Stimulated activated CD4-positive, alpha-beta T cell treated with anti-CD3 and anti-CD28 coated beads, Interleukin-12 subunit alpha, Interleukin-12 subunit beta, amount 100 ng/mL, for 48 hours (primary cell): ENCODE results near the gene EARS2.
"Not testable (repeated sequence)": the region's sequence is repeated elsewhere in the genome, so short reads cannot be mapped to it uniquely, and the experiment has no call there.

Source experiments
- DNase-seq, 3 donors: peaks; one replicate each; pipeline ENCODE4 v3.0.0-alpha.2; 2020; ENCODE audit warnings: low read depth in 2 of 3, low spot score in 1 of 3

The EARS2 gene

GRCh38 chr16:23485257-23485614 is 71.9 kb downstream of the EARS2 start:
- no peak for DNase-seq

GRCh38 chr16:23484510-23485256 is 72.5 kb downstream of the EARS2 start:
- DNase-seq: no peak

DNA sequence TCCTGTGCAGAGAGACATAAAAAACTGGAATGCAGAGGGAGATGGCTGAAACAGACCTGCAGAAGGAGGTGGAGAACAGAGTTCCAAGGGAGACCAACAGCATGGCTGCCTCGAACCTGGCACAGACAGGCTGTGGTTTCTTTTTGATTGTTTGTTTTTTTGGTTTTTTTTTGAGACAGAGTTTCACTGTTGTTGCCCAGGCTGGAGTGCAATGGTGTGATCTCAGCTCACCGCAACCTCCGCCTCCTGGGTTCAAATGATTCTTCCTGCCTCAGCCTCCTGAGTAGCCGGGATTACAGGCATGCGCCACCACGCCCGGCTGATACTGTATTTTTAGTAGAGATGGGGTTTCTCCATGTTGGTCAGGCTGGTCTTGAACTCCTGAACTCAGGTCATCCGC is 73.7 kb downstream of the EARS2 start:
- DNase-seq: not testable (repeated sequence)

- no peak for DNase-seq
Observed at GRCh38 chr16:23482778-23483177, 74.4 kb downstream of the EARS2 start.

DNA sequence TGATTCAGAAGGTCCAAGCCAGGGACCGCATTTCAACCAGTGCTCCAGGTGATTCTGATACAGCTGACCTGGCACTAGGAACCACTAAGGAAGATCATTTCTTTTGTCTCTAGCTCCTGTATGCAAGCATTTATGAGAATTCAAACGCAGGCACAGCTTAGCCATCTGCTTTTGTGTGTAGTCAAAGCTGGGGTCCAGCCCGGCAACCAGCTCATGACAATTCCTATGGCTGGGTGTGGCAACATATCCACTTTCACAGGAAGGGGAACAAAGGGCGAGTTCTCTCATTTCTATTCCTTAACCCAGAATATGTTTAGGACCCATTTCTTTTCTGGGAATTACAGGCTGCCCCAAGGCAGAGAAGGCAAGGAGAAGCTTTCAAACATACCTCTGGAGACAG is 76.9 kb downstream of the EARS2 start:
- DNase-seq: no peak

- no peak for DNase-seq
Observed at GRCh38 chr16:23479138-23479537, 78.0 kb downstream of the EARS2 start.

DNA sequence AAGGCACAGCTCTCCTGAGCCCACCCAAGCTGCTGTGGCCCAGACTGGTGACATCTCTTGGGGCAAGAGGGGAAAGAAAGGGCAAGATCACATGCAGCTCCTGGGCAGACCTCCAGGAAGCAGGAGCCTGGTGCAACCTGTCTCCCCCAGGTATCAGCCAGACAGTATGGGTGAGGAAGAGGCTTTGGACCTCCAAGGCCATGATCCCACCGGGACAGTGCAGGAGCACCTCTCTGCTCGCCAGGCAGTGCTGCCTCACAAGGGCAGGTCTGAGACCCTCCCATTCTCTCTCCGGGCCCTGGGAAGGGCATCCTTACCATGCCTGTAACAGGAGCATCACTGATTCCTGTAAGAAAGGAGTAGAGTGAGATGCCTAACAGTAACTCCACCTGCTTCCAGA is 78.6 kb downstream of the EARS2 start:
- DNase-seq: no peak

GRCh38 chr16:23476289-23476688 is 80.9 kb downstream of the EARS2 start:
- DNase-seq: no peak
